OCI-LY7 (cell line): Measurements from ENCODE around the gene ELAVL3. TPM values are rescaled to one million over a fixed set of nuclear protein-coding genes. Genes with fewer than 3 reads are reported as not detected.

Source experiments
- BruUV-seq: library from RNA; stranded (reverse); fragments of 400-500 nt; replicated peaks from 2 replicates; lab custom pipeline; 2021; lab: Mats Ljungman, UMichigan
- CTCF ChIA-PET: fragments of 300-600 bp; sonication (Branson Sonifier 250); formaldehyde crosslinking; loops from one replicate; lab custom pipeline; 2022; ENCODE audit warnings: antibody characterized with exemption; ENCODE audit not compliant: unreplicated experiment; lab: Charles Lee
- POLR2A ChIA-PET: fragments of 300-600 bp; sonication (Branson Sonifier 250); formaldehyde crosslinking; loops from one replicate; lab custom pipeline; 2022; ENCODE audit warnings: antibody characterized with exemption; lab: Charles Lee
- DNase-seq: peaks from one replicate; pipeline ENCODE4 v3.0.0-alpha.2; 2015; ENCODE audit warnings: low spot score
- H2AFZ ChIP-seq: fragments of 200-600 bp; sonication (generic), shearing (Covaris generic); 2 replicates; pipeline ENCODE4 v1.6.1; 2014; ENCODE audit warnings: mild to moderate bottlenecking, antibody characterized with exemption, low read length, moderate library complexity
- H3K27ac ChIP-seq: fragments of 200-600 bp; sonication (generic); 2 replicates; pipeline ENCODE4 v1.5.1; 2014; ENCODE audit warnings: mixed run types, low read depth, mild to moderate bottlenecking, moderate library complexity, low read length, inconsistent platforms; ENCODE audit not compliant: poor library complexity, severe bottlenecking
- H3K36me3 ChIP-seq: fragments of 200-600 bp; sonication (generic); 2 replicates; pipeline ENCODE4 v1.6.1; 2014; ENCODE audit warnings: mild to moderate bottlenecking, antibody characterized with exemption, low read length, moderate library complexity, mixed read lengths; ENCODE audit not compliant: insufficient read depth
- H3K4me1 ChIP-seq: fragments of 200-600 bp; sonication (generic); 2 replicates; pipeline ENCODE4 v1.5.1; 2014; ENCODE audit warnings: mild to moderate bottlenecking, low read length; ENCODE audit not compliant: insufficient read depth, poor library complexity, severe bottlenecking
- H3K4me2 ChIP-seq: fragments of 200-600 bp; sonication (generic); 2 replicates; pipeline ENCODE4 v1.6.1; 2014; ENCODE audit warnings: mild to moderate bottlenecking, low read length
- H3K4me3 ChIP-seq: fragments of 200-600 bp; sonication (generic); 2 replicates; pipeline ENCODE4 v1.5.1; 2014; ENCODE audit warnings: mild to moderate bottlenecking, low read depth, low read length; ENCODE audit not compliant: poor library complexity, severe bottlenecking
- H3K79me2 ChIP-seq: fragments of 200-600 bp; sonication (generic); 2 replicates; pipeline ENCODE4 v1.6.1; 2016; ENCODE audit warnings: low read depth, mild to moderate bottlenecking, low read length, moderate library complexity, mixed read lengths; ENCODE audit not compliant: insufficient read depth
- H3K9me2 ChIP-seq: fragments of 200-600 bp; sonication (generic); 2 replicates; pipeline ENCODE4 v1.6.1; 2016; ENCODE audit warnings: mild to moderate bottlenecking, low read length, mixed read lengths; ENCODE audit not compliant: insufficient read depth
- H3K9me3 ChIP-seq: fragments of 200-600 bp; sonication (generic); 2 replicates; pipeline ENCODE4 v1.6.1; 2014; ENCODE audit warnings: mild to moderate bottlenecking, mixed run types, low read length, mixed read lengths
- H4K20me1 ChIP-seq: fragments of 200-600 bp; sonication (generic); 2 replicates; pipeline ENCODE4 v1.6.1; 2014; ENCODE audit warnings: mild to moderate bottlenecking, antibody characterized with exemption, low read length, moderate library complexity, mixed read lengths; ENCODE audit not compliant: insufficient read depth
- EZH2phosphoT487 ChIP-seq: fragments of 200-600 bp; sonication (generic); IDR thresholded peaks from 2 replicates; pipeline ENCODE4 v1.6.1; 2018; ENCODE audit warnings: low read depth, borderline replicate concordance, mild to moderate bottlenecking, mixed run types, antibody characterized with exemption, low read length, moderate library complexity, mixed read lengths
- intact Hi-C: fragments of 100-400 bp; cut with micrococcal nuclease; formaldehyde crosslinking; loops from one replicate; pipeline ENCODE4 v1.10.0; 2022; ENCODE audit not compliant: unreplicated experiment
- total RNA-seq, 2 experiments: library from RNA; depleted of rRNA in 1 of 2; stranded (reverse); fragments of >200 nt in 1 of 2; shearing (Covaris generic) in 1 of 2; gene quantifications; 2 replicates each; pipeline ENCODE4 v1.2.3, GENCODE V29; 2014 to 2022
- TF ChIP-seq, protein P1 (sequence below): fragments of 200-600 bp; sonication (generic); conservative IDR thresholded peaks from 2 replicates; pipeline ENCODE4 v1.5.1; 2014; ENCODE audit warnings: mild to moderate bottlenecking, antibody characterized with exemption, low read length, moderate library complexity, mixed read lengths

Gene ELAVL3
- total RNA-seq, 2 experiments from 2014 or later = 0.30 to 0.95 TPM

DNA sequence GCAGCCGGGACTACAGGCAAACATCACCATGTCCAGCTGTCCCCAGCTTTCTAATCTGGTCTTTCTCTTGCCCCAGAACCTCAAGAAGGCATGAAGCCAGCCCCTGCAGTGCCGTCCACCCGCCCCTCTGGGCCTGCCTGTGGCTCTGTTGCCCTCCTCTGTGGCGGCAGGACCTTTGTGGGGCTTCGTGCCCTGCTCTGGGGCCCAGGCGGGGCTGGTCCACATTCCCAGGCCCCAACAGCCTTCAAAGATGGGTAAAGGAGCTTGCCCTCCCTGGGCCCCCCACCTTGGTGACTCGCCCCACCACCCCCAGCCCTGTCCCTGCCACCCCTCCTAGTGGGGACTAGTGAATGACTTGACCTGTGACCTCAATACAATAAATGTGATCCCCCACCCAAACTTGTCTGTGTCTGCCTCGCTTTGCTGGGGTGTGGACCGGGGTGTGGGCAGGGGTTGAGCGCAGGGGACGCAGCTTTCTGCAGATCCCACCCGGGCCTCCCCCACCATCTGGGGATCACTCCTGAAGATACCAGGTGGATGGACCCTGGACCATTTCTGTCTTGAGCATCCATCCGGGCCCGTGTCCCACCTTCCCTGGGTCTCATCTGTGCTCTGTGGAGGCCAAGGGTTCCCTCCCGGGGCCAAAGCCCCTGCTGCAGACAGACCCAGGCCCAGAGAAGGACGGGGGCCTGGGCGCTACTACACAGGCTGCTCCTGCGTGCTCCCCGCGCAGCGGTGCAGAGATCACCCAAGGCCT, 30.1 kb downstream of the ELAVL3 start:
- TF ChIP-seq EZH2phosphoT487 = no peak
- TF ChIP-seq, protein P1, sequence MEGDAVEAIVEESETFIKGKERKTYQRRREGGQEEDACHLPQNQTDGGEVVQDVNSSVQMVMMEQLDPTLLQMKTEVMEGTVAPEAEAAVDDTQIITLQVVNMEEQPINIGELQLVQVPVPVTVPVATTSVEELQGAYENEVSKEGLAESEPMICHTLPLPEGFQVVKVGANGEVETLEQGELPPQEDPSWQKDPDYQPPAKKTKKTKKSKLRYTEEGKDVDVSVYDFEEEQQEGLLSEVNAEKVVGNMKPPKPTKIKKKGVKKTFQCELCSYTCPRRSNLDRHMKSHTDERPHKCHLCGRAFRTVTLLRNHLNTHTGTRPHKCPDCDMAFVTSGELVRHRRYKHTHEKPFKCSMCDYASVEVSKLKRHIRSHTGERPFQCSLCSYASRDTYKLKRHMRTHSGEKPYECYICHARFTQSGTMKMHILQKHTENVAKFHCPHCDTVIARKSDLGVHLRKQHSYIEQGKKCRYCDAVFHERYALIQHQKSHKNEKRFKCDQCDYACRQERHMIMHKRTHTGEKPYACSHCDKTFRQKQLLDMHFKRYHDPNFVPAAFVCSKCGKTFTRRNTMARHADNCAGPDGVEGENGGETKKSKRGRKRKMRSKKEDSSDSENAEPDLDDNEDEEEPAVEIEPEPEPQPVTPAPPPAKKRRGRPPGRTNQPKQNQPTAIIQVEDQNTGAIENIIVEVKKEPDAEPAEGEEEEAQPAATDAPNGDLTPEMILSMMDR = no peak
- Histone ChIP-seq H3K79me2 (no peaks in the 10 kb centered on the region), H3K4me2 (no peak overlapping the region), H3K36me3 (peaks cover 50% of the 10 kb centered on the region), H3K27ac (no peak overlapping the region), H4K20me1 (no peaks in the 10 kb centered on the region), H3K9me3 (no peaks in the 10 kb centered on the region), H2AFZ (no peak overlapping the region), H3K4me3 (no peak overlapping the region), H3K9me2 (no peaks in the 10 kb centered on the region), H3K4me1 (peaks cover 12% of the 10 kb centered on the region)
- no peak for DNase-seq
- TSS peak; percentile 84 for BruUV-seq
- ChIA-PET POLR2A (no interaction called here), CTCF (no interaction called here)
- intact Hi-C loops = no loop called here

- H3K9me3 ChIP-seq = no peaks in the 10 kb centered on the region
- H3K4me1 ChIP-seq = peaks cover 12% of the 10 kb centered on the region
- ChIA-PET POLR2A (no interaction called here), CTCF (no interaction called here)
- no peak overlapping the region for H3K4me2 ChIP-seq
- TF ChIP-seq, protein P1 = no peak
- no peak for TF ChIP-seq EZH2phosphoT487
- no peak for DNase-seq
- H3K36me3 ChIP-seq = peaks cover 66% of the 10 kb centered on the region
- H3K27ac ChIP-seq = no peak overlapping the region
- no peak overlapping the region for H2AFZ ChIP-seq
- no peaks in the 10 kb centered on the region for H3K9me2 ChIP-seq
- no TSS peak for BruUV-seq
- no peak overlapping the region for H3K4me3 ChIP-seq
- H3K79me2 ChIP-seq = no peaks in the 10 kb centered on the region
- intact Hi-C loops = no loop called here
- no peaks in the 10 kb centered on the region for H4K20me1 ChIP-seq
Measured at GRCh38 chr19:11448923-11449554, 31.8 kb downstream of the ELAVL3 start.

GRCh38 chr19:11448410-11448809, 32.4 kb downstream of the ELAVL3 start:
- Histone ChIP-seq H2AFZ (no peak overlapping the region), H3K79me2 (no peaks in the 10 kb centered on the region), H3K36me3 (peaks cover 73% of the 10 kb centered on the region), H3K4me1 (peaks cover 12% of the 10 kb centered on the region), H3K4me2 (no peak overlapping the region), H3K9me3 (no peaks in the 10 kb centered on the region), H3K9me2 (no peaks in the 10 kb centered on the region), H3K27ac (no peak overlapping the region), H4K20me1 (no peaks in the 10 kb centered on the region), H3K4me3 (no peak overlapping the region)
- no peak for DNase-seq
- POLR2A ChIA-PET = no interaction called here
- TF ChIP-seq, protein P1 = no peak
- no peak for TF ChIP-seq EZH2phosphoT487
- intact Hi-C loops = no loop called here
- CTCF ChIA-PET = no interaction called here
- no TSS peak for BruUV-seq
